HG02981 (cell line): ENCODE results near the gene CUL1.
A peak's percentile ranks its signal among the peaks of the same experiment; 100 is the strongest.

Experiments
- ATAC-seq: cut with Tn5 transposase; IDR thresholded peaks from one replicate; pipeline ENCODE4 v1.9.1; 2021; ENCODE audit warnings: mild to moderate bottlenecking, moderate library complexity; ENCODE audit not compliant: unreplicated experiment

The CUL1 gene

DNA sequence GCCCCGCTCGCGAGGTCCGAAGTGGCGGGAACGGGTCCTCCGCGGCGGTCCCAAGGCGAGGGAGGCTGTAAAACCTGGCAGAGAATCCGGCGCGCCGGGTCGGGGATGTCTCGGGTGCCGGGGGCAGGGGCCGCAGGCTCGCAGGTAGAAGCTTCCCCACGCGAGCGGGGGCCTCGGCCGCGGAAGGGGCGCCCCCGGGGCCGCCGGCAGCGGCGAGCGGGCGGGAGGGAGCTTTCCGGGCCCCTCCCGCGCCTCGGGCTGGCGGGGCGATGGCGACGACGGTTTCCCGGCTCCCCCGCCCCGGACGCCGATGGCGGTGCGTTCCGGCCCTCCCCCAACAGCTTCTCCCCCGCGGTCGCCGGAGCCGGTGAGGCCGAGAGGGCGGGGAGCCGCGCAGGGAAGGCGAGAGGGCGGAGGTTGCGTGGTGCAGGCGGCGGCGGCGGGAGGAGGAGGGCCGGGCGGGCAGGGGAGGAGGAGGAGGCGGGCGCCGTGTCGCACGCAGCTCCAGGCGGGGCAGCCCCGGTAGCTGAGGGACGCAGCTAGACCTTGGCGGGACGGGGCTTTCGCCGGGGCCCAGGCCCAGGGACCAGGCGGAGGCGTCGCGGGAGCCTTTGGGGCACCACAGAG lies at the start of gene CUL1:
CUL1 (plus strand) TSS at position 507 of the 627 bp plus-strand sequence. CDS start 31,220 bp downstream, outside the sequence.
- ATAC-seq: peak; percentile 62

DNA sequence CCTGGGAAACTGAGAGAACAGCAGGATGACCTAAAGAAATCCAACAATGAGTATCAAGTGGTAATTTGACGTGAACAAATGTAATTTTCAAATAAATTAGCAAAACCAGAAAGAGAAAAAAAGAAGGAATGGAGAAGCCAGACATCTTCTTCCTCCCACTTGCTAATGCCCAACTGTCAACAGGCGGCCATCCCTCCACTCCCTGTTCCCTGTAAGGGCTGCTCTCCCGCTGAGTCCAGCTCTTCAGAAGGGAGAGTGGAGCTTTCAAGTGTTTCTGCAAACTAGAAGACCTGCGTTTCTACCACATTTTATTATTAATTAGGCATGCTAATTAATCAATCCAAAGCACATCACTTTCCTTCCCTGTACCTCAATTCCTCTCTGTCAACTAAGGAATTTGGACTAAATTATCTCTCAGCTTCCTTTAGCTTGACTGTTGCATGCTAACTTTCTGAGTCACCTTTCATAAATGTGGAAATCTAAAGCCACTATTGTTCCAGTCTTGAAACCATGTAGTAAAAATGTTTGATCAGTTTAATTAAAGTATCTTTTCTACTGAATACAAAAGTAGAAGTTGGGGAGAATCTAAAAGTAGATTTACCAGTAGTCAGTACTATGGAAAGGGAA lies 48.4 kb upstream of the CUL1 start:
- no peak for ATAC-seq

- no peak for ATAC-seq
Observed at GRCh38 chr7:148652773-148653172, 45.9 kb upstream of the CUL1 start.

DNA sequence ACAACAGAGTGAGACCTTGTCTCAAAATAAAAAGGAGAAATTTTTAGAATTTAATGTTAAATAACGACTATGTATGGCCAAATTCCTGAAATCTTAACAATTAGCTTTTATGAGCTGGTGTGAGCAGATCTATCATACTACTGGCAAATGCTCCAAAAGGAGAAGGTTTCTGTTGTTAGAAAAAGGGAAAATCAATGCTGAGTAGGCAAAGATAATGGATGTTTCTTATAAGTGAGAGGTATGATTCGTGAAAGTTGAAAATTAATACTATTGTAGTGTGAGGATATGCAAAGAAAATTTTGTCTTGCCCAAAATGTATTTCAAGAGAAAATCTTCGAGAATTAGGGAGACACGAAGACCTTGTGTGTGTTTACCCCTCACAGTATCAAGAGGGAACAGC lies 40.8 kb upstream of the CUL1 start:
- no peak for ATAC-seq

- ATAC-seq: no peak
Observed at GRCh38 chr7:148661471-148661870, 37.2 kb upstream of the CUL1 start.

DNA sequence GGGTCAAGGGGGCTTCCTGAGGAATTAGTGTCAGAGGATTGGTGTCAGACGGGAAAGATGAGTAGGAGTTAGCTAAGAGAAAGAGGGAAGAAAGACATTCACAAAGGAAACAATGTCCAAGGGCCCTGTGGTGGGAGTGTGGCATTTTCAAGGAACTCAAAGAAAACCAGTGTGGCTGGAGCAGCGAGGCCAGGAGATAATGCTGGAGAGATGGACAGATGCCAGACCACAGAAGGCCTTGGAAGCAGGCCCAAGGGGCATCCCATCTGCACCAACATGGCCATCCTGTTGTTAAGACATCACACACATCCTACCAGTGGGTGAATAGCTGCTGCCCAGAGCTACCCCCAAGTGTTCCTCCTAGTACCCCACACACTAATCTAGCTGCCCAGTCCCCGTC lies 36.1 kb upstream of the CUL1 start:
- no peak for ATAC-seq

DNA sequence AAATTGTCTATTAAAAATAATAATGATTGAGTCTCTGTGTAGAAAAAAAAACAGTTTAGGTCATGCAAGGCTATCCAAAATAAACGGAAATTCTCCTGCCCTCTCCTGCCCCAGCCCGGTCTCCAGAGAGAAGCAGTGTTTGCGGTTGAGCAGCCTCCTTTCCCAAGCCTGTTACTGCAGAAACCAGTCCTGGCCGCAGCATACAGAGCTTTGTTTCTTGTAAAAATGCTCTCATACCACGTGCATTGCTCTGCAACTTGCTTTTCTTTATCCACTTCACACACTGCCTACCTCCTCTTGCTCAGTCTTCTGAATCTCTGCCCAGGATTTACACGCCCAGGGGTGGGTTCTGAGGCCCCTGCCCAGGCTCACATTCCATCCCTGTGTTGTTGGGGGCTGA lies 34.4 kb upstream of the CUL1 start:
- no peak for ATAC-seq

DNA sequence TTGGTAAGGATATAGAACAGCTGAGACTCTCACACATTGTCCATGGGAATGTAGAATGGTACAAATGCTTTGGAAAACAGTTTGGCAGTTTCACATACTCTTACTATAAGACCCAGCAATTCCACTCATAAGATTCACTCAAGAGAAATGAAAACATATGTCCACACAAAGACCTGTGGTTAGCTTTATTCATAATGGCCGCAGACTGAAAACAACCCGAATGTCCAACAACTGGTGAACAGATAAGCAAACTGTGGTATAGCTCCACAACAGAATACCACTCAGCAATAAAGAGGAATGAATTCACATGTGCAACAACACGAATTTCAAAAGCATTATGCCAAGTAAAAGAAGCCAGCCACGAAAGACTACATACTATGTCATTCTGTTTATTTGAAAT lies 33.5 kb upstream of the CUL1 start:
- ATAC-seq: no peak

DNA sequence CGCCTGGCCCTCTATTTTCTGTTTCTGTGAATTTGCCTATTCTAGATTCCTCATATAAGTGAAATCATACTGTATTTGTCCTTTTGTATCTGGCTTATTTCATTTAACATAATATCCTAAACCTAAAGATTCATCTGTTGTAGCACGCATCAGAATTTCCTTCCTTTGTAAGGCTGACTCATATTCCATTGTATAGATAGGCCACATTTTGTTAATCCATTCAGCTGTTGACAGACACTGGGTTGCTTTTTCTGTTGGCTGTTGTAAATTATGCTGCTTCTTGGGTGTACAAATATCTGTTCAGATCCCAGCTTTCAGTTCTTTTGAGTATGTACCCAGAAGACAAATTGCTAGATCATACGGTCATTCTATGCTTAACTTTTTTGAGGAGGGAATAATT lies 28.8 kb upstream of the CUL1 start:
- ATAC-seq: no peak

DNA sequence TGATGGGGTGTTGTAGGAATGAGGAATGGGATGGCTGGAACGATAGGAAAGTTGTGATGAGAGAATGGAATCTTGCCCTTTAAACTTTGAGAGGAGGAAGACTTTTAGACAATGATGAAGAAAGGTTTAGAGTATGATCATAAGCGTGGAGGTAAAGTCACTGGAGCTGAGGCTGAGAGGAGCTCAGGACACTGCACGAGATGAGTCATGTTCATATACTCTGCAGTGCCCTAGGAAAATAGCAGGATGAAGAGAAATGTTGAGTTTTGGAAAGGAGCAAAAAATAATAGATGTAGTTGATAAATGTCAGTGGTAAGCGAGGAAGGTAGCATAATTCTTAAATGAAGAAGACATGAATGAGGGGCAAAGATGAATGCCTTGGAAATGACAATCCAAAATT lies 28.3 kb upstream of the CUL1 start:
- no peak for ATAC-seq

- no peak for ATAC-seq
Observed at GRCh38 chr7:148670807-148671206, 27.9 kb upstream of the CUL1 start.

DNA sequence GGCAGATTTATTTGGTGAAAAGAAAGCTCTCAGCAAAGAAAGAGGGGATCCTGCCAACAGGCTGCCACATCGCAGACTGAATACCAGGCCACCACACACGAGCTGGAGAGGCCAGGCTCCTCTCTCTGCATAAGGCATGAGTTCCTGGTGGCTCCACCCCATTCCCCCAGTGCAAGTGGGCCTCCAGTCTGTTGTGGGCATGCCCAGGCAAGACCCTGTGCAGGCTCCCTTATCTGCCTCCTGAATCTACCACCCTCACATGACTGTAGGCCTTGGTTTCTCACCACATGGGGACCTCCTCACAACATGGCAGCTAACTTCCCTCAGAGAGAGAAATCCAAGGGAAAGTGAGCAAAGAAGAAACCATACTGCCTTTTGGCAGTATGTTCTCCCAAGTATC lies 26.7 kb upstream of the CUL1 start:
- ATAC-seq: no peak

- ATAC-seq: no peak
Observed at GRCh38 chr7:148674689-148675088, 24.0 kb upstream of the CUL1 start.

DNA sequence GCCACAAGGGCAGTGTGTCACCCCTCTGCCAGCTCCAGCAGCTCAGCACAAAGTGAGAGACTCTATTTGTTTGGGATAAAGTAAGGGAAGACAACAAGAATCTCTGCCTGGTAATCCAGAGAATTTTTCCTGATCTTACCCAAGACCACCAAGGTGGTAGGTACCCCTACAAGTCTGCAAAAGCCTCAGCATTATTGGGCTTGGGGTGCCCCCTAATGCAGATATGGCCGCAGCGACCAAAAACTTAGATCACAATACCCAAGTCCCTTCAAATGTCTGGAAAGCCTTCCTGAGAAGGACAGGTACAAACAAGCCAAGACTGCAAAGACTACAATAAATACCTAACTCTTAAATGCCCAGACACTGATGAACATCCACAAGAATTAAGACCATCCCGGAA lies 22.4 kb upstream of the CUL1 start:
- ATAC-seq: no peak

- no peak for ATAC-seq
Observed at GRCh38 chr7:148681821-148682220, 16.9 kb upstream of the CUL1 start.

DNA sequence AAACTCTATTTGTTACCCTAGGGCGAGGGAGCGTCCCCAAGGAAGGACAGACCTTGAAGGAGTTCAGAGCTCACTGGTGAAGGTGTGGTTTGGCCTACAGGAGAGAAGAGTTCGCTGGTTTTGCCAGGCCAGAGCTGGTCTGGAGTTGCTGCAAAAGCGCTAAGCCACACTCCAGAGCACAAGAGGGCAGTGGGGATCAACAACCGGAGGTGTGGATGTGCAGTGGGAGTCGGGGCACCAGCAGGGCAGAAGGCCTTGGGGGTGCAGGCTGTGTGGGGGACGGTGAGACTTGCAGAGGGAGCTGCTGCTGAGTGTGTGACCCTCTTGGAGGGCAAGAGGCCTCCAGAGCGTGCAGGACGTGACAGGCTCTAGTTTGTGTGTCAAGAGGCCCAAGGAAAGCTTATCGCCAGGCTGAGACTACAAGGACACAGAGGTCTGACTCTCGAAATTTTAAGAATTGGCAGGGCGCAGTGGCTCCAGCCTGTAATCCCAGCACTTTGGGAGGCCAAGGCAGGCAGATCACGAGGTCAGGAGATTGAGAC lies 14.3 kb upstream of the CUL1 start:
- ATAC-seq: no peak

DNA sequence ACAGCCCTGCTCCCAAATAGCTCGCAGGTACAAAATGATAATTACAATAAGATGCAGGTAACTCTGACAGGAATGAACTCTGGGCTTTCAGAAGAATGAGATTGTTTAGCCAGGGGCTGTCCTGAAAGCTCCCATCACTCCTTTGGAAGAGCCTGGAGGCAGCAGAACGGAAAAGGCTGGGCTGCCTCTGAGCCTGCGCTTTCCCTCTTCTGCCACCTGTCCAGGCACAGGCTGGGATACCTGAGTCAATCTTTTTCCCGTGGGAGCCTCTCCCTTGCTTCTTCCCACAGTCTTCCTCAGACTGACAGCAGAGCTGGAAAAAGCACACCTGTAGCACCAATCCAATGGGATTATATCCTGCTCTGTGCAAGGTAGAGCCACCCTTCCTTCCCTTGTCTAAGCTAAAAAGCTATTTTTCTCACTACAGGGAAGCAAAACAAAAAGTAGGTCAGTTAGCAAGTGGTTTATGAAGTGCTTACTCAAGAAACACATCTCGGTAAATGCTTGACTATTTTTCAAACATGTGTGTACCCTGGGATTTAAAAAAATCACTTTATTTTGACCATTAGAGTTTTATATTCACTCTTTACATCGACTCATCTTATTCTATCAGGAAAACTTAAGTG lies 12.3 kb upstream of the CUL1 start:
- no peak for ATAC-seq

DNA sequence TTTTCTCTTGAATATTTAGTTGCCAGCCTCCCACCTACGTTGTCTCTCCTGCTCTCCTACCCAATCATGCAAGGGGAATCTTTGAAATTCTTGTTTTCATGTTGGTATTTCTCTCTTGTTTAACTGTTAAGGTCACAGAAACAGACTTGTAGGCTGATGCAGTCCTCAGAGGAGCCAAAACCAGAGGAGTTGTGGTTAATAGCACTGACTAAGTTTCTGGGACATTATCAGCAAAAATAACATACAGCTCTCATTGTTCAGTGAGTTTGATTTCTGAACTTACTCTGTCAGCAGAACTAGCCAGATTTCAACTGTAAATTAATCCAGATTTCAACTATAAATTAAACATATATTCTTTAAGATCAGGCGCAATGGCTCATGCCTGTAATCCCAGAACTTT lies 11.1 kb upstream of the CUL1 start:
- no peak for ATAC-seq

GRCh38 chr7:148688526-148688925 lies 10.2 kb upstream of the CUL1 start:
- ATAC-seq: no peak

- ATAC-seq: no peak
Observed at GRCh38 chr7:148693651-148694050, 5.1 kb upstream of the CUL1 start.

GRCh38 chr7:148694631-148695030 lies 4.1 kb upstream of the CUL1 start:
- no peak for ATAC-seq

- ATAC-seq: no peak
Observed at GRCh38 chr7:148695953-148696352, 2.8 kb upstream of the CUL1 start.
